Activated CD4-positive, alpha-beta T cell treated with anti-CD3 and anti-CD28 coated beads, Interleukin-2, amount 50 U/mL, for 24 hours (primary cell): ENCODE results near the gene AQP12B.
"Not testable (repeated sequence)": the region's sequence is repeated elsewhere in the genome, so short reads cannot be mapped to it uniquely, and the experiment has no call there.

Experiments
- DNase-seq, 2 donors: peaks; one replicate each; pipeline ENCODE4 v3.0.0-alpha.2; 2020; ENCODE audit warnings: low read depth in 1 of 2, low spot score in 1 of 2

Gene AQP12B

GRCh38 chr2:240701736-240702639, 19.3 kb upstream of the AQP12B start:
- DNase-seq: no peak

DNA sequence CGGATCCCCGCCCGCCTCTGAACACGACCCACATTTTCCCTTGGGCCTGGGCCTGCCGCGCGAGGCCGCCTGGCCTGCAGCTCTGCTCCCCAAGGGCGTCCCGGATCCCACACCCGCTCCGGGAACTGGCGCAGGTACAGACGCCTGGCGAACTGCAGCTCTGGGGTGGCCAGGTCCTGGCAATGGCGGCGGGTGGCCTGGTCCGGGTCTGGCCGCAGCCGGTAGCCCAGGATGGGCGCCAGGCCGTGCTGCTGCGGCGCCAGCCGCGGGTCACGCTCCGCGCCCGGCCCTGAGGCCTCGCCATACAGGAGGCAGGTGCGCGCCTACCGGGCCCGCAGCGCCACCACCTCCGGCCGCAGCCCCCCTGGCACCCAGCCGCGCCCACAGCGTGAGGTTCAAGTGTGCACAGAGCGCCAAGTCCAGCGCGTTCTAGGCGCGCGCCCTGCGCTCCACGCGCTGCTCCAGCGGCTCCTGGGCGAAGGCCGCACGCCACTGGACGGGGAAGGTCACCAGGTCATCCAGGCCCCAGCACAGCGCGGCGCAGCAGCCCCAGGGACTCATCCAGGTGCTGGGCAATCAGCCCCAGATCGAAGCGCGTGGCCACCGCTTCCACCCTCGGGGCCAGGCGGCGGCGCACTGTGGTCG, 18.5 kb upstream of the AQP12B start:
- no peak for DNase-seq

DNA sequence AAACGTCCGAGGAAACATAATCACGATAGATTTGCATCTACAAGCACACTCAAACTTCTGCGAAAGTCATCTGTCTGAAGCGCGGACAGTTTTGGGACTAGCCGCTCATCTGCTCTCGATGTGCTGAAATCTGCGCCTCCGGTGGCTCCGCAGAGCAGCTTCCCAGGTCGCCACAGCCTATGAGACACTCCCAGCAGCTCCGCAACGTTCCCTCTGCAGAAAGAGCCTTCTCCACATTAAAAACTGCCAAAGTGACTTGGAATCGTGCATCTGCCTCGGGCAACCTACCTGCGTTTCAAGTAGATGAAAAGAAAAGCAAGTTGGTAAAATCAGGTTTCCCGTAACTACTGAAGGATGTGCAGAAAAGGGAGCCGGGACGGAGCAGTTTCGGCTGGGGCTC, 17.9 kb upstream of the AQP12B start:
- not testable (repeated sequence) for DNase-seq

- DNase-seq: not testable (repeated sequence)
These were observed 17.1 kb upstream of the AQP12B start for GRCh38 chr2:240699835-240700234.

DNA sequence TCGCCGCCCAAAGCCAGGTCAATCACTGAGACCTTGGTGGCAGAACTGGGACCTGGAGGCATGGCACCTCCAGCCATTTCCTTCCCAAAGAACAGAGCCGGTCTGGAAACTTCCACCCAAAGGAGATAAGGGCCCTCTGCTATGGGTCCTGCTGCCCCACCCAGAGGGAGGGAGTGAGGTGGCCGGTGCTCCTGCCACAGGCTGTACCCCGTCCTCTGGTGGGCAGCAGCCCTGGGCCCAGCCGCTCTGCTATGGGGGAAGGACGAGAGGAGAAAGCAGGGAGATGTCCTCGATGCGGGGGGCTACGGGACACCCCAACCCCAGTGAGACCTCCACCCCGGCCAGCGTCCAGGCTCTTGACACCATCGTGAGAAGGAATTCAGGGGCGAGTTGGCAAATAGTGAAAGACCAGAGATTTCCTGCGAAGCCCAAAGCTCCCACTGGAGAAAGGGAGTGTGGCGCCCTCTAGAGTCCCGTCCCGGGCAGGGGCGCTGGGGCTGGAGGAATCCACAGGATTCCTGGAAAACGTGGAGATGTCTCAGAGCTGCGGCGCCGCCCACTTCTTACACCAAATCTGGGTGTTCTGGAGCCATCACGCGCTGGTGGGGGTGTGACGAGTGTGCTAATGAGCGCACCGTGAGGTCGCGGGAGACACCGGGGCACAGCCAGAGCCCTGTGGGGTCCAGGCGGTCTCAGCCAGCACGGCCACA, 16.3 kb upstream of the AQP12B start:
- DNase-seq: not testable (repeated sequence)

DNA sequence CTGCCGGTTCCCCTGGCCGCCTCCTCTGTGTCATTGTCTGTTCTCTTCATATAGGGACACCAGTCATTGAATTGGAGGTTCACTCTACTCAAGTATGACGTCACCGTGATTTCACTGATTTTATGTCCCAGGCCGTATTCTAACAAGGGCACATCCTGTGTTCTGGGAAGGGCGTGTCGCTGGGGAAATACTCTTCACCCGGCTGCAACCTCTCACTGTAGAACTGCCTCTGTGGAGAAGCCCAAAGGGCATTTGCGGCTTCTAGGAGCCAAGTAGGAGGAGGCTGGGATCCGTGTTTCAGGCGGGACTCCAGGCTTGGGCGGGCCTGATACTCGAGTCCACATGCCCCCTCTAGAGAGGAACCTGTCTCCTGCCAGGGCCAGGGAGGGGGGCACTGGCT, 13.8 kb upstream of the AQP12B start:
- not testable (repeated sequence) for DNase-seq

GRCh38 chr2:240695593-240695992, 12.9 kb upstream of the AQP12B start:
- not testable (repeated sequence) for DNase-seq

GRCh38 chr2:240694304-240694703, 11.6 kb upstream of the AQP12B start:
- DNase-seq: not testable (repeated sequence)

GRCh38 chr2:240692583-240693561, 10.2 kb upstream of the AQP12B start:
- DNase-seq: not testable (repeated sequence)

DNA sequence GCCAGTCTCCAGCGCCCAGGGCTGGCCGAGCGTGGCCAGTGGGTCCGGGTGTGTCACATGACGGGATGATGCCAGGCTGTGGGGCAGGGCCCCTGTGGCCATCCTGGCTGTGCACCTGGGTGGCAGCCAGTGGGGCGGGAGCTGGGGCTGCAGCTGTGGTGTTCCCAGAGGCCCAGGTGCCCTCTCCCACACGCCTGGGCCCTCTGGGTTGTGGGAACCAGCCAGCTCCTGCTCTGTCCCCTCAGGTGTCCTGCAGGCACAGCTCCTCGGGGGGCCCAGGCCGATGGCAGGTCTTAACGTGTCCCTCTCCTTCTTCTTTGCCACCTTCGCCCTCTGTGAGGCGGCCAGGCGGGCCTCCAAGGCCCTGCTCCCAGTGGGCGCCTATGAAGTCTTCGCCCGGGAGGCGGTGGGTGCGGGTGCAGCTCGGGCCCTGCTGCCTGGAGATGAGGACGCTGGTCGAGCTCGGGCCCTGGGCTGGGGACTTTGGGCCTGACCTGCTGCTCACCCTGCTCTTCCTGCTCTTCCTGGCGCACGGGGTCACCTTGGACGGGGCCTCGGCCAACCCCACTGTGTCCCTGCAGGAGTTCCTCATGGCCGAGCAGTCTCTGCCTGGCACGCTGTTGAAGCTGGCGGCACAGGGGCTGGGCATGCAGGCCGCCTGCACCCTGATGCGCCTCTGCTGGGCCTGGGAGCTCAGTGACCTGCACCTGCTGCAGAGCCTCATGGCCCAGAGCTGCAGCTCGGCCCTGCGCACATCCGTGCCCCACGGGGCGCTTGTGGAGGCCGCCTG, 9.1 kb upstream of the AQP12B start, which contains the start of gene AQP12A:
TSS of gene AQP12A (plus strand) at position 236 of the 790 bp plus-strand sequence. CDS start at position 284, 48 bp downstream.
- not testable (repeated sequence) for DNase-seq

DNA sequence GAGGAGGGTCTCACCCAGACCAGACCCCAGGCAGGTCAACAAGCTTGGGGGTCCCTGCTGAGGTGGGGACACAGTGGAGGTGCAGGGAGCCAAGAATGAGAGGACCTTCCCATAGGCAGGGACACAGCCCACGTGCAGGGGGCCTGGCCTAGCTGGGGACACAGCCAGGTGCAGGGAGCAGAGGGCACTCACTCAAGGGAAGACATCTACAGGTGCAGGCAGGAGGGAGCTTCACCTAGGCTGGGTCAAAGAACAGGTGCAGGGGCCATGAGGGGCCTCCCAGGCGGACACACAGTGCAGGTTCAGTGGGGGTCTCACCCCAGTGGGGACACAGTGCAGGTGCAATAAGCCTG, 8.4 kb upstream of the AQP12B start:
- DNase-seq: not testable (repeated sequence)

DNA sequence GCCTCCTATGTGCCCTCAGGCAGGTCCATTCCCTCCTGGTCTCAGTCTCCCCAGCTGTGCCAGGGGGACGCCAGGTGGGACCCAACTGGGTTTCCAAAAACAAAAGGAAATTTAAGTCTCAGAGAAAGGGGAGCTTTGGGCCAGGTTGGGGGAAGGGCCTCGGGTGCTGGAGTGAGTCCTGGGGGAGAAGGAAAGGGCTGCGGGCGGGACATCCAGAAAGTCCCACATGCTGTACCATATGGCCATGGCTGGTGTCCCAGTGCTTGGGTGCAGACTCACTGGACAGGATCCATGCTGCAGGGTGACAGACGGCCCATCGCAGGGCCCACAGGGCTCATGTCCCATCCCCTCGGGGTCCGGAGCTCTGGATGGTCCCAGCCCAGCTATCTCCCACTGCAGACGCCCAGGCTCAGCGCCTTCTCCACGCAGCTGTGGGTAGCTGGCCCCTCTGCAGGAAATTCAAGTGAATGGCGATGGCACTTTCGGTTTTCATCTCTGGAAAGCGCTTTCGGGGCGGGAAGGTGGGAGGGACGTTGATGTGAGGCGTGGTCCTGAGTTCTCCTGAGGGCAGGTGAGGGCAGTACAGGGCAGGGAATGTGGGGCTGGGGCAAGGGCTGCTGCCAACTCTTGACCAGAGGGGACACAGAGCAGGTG, 7.9 kb upstream of the AQP12B start:
- DNase-seq: not testable (repeated sequence)

DNA sequence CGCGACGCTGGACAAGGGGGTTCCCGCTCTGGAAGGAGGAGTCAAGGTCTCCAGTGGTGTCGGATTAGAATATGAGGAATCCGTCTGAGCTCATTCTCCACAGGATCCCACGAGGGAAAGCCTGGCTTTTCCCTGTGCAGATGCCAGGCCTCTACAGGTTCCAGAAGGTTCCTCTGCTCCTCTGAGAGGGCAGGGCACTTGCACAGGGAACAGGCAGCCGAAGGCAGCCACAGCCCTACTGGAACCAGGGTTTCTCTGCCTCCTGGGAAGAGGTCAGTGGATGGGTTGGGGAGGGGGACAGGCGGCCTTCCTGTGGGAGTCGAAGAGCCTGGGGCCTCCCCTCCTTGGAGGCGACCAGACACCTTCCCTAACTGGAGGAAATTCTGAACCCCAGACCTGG, 7.3 kb upstream of the AQP12B start:
- DNase-seq: no peak

DNA sequence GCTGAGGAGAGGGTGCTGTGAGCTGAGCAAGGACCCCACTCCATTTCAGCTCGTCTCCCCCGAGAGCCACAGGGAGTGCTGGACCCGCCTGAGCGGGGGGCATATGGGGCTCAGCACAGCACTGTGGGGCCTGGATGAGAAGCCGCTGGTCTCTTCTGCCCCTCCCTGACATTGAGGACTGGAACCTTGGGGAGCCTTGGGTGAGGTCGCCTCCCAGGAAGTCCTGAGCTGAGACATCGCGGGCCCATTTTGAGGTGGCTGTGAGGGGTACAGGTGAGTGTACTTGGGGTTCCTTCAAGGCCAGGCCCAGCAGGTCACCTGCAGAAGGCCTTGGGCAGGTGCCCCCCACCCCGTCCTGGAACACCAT, 5.9 kb upstream of the AQP12B start:
- DNase-seq: no peak

GRCh38 chr2:240687741-240688552, 5.3 kb upstream of the AQP12B start:
- DNase-seq: no peak

DNA sequence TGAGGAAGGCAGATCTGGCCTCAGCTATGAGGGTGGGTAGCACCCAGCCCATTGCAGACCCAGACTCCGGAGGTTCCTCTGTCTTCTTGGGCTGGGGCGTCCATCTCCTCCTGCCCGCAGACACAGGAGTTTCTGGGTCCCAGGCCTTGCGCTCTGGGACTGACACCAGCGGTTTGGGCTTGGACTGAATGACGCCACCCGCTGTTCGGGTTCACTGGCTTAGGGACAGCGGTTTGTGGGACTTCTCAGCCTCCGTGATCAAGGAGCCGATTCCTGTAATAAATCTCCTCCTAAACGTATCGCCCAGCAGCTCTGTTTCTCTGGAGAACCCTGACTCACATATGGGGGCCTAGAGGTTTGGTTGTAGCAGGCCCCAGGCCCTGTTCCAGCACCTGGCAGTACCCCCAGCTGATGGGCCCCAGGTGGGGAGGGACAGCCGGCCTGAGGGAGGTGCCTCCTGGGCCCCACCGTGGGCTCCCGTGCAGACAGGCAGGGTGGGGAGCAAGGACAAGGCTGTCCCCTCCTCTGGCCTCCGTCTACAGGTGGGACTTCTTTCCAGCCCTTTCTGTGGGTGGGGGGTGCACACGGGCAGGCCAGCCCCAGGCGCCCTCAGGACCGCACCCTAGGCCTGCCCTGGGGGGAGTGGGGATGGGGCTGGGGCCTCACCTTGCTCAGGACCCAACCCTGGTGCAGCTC, 4.5 kb upstream of the AQP12B start:
- DNase-seq: no peak

GRCh38 chr2:240686460-240686859, 3.8 kb upstream of the AQP12B start:
- DNase-seq: no peak
